Endothelial cell of umbilical vein (primary cell): ENCODE data around the gene JAZF1.

Experiments
- CTCF ChIP-seq, 2 donors: IDR thresholded peaks; 1 replicate in 1 of 2; 2 replicates in 1 of 2; pipeline ENCODE4 v1.5.1; 2011; ENCODE audit warnings: low read length in 2 of 2, mild to moderate bottlenecking in 2 of 2, moderate library complexity in 2 of 2, control low read depth in 1 of 2, inconsistent platforms in 1 of 2, low read depth in 1 of 2; ENCODE audit not compliant: insufficient read depth in 1 of 2; ENCODE audit errors: extremely low read depth in 1 of 2
- EZH2 ChIP-seq: IDR thresholded peaks from 2 replicates; pipeline ENCODE4 v1.6.1; 2012; ENCODE audit warnings: borderline replicate concordance, low read depth, mild to moderate bottlenecking, moderate library complexity, low read length, inconsistent platforms; ENCODE audit not compliant: severe bottlenecking
- MAX ChIP-seq: IDR thresholded peaks from 2 replicates; pipeline ENCODE4 v1.6.1; 2011; ENCODE audit not compliant: insufficient read depth, insufficient read length
- POLR2A ChIP-seq: IDR thresholded peaks from 2 replicates; pipeline ENCODE4 v1.6.1; 2012; ENCODE audit warnings: low read depth, mild to moderate bottlenecking, control low read depth, low read length
- POLR2AphosphoS5 ChIP-seq: IDR thresholded peaks from 2 replicates; pipeline ENCODE4 v1.6.1; 2012; ENCODE audit warnings: low read depth, mild to moderate bottlenecking, control low read depth, low read length, moderate library complexity; ENCODE audit not compliant: insufficient read depth

- TF ChIP-seq POLR2A (no peak), POLR2AphosphoS5 (no peak), CTCF (IDR thresholded peaks at IDR 0.05; ENCODE audit: extremely low read depth in 1 of 2, insufficient read depth in 1 of 2, low read depth in 1 of 2, low read length in 2 of 2) (no peak), EZH2 (no peak), MAX (no peak)
These were observed 381.4 kb downstream of the JAZF1 start for GRCh38 chr7:27799212-27799611.
